ENCODE results near the gene VPS13D.
"Not testable (repeated sequence)": the region's sequence is repeated elsewhere in the genome, so short reads cannot be mapped to it uniquely, and the experiment has no call there.

Gene VPS13D

DNA sequence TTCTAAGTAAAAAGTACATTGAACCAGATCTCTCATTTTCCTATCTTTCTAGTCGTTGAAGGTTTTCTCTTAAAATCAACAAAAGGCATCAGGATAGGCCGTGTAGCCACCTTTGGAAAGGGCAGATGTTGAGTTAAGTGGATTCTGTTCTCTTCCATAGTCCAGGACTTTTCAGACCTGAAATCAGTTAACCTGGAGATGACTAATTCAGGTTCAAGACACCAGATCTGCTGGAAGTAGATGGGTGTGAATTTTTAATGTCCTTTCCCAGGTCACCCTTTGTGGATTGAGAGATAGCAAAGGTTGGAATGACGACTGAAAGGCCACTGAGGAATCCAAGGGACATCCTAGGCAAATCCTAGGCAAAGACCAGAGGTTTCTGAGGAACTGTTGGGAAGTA lies 215.4 kb downstream of the VPS13D start:
- in situ Hi-C loops (cut with HindIII; ENCODE audit: low pct_ligation_motif_present, low pct_unique_long_range_greater_than_20kb, low sequenced_read_pairs) = no loop called here
- DNase-seq = no peak

DNA sequence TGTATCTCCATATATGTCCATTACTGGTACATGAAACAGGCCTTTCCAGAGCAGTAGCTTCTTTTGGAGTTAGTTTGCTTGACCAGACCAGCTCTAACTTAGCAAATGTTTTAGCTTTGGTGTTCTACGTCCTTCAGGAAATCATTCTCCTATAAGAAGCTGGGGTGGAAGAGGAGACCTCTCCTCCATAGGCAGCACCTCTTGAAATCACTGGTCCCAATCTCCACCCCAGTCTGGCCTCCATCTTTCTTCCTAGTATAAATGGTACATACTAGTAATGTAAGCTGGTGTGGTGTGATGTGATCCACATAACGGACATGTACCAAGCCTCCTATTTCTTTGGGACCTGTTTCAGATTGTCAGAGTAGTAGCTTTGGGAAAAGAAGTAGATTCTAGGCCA lies 216.8 kb downstream of the VPS13D start:
- no peak for DNase-seq
- in situ Hi-C loops (cut with HindIII; ENCODE audit: low pct_ligation_motif_present, low pct_unique_long_range_greater_than_20kb, low sequenced_read_pairs) = no loop called here

DNA sequence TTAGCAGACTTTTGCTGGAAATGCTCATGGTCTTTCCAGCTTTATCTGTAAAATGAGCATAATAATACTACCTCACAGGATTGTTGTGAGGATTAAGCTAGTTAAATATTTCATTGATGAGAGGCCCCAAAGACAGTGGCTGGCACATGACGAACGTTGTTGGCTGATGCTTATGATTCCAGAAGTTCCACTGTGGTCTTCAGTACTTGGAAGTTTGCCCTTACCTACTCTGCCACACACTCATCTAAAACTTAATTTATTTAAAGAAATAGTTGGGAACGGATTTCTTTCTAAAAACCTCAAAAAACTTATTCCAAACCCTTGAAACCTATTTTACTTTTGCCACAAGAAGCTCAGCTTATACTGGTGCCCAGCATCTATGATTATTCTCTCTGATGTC lies 217.5 kb downstream of the VPS13D start:
- no peak for DNase-seq
- in situ Hi-C loops (cut with HindIII; ENCODE audit: low pct_ligation_motif_present, low pct_unique_long_range_greater_than_20kb, low sequenced_read_pairs) = no loop called here

DNA sequence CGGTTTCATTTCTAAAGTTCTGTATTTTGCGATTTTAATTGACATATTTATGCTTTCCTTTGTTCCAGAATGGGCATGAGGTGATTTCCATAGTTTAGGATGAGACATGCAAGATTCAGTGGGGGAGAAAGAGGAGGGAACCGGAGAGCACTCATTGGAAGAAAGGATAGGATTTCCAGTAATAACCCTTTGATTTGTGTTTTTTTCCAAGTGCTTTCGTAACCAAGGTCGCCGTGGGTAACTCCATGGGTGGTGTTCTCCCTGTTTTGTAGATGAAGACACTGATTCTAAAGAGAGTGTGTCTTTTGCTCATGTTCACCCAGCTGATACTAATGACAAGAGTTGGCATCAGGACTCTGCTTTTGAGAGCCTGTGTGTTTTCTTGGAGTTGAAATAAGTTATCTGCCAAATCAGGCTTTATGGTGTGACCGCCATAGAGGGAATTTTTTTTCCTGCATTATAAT lies 218.1 kb downstream of the VPS13D start:
- in situ Hi-C loops (cut with HindIII; ENCODE audit: low pct_ligation_motif_present, low pct_unique_long_range_greater_than_20kb, low sequenced_read_pairs) = no loop called here

DNA sequence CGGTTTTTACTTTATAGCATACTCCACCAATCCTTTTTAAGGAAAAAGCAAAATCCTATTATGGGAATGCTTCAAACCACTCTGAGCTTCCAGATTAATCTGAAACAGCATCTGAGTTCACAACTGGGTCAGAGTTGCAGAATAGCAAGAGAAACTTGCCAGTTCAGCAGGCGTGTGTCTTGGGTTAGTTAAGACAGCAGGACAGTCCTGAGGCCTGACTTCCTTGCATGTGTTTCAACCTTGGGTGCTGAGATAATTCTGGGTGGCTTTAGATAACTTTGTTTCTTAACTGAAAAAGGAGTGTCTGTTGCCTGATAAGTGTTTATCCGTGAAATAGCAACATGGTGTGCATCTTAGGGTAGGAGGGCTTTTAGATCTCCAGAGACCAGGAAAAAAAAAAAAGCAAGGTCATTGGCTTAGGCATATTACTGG lies 218.9 kb downstream of the VPS13D start:
- in situ Hi-C loops (cut with HindIII; ENCODE audit: low pct_ligation_motif_present, low pct_unique_long_range_greater_than_20kb, low sequenced_read_pairs) = no loop called here
- DNase-seq = no peak

More for the DNA sequence above, 218.1 kb downstream of the VPS13D start:
- no peak for DNase-seq

DNA sequence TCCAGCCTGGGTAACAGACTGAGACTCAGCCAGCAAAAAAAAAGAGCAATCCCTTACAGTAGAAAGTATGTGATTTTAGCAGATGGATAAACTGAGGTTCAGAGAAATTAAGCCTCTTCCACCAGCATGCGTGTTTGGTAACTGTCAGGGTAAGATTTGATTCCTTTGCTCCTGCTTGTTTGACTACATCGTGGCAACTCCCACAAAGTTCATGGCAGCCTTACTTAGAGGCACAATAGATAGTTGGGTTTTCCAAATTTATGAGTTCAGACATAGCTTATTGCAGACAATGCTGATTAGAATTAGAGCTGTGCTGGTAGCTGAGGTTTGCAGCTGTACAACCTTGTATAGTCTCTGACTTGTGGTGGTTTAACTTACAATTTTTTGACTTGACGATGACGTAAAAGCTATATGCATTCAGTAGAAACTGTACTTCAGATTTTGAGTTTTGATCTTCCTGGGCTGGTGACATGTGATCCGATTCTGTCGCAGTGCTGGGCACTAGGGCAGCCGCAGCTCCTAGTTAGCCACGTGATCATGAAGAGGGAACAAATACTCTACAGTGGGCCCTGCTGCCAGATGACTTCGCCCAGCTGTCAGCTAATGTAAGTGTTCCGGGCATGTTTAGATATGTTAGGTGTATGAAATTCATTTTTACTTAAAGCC lies 220.4 kb downstream of the VPS13D start:
- DNase-seq = no peak
- in situ Hi-C loops (cut with HindIII; ENCODE audit: low pct_ligation_motif_present, low pct_unique_long_range_greater_than_20kb, low sequenced_read_pairs) = no loop called here

DNA sequence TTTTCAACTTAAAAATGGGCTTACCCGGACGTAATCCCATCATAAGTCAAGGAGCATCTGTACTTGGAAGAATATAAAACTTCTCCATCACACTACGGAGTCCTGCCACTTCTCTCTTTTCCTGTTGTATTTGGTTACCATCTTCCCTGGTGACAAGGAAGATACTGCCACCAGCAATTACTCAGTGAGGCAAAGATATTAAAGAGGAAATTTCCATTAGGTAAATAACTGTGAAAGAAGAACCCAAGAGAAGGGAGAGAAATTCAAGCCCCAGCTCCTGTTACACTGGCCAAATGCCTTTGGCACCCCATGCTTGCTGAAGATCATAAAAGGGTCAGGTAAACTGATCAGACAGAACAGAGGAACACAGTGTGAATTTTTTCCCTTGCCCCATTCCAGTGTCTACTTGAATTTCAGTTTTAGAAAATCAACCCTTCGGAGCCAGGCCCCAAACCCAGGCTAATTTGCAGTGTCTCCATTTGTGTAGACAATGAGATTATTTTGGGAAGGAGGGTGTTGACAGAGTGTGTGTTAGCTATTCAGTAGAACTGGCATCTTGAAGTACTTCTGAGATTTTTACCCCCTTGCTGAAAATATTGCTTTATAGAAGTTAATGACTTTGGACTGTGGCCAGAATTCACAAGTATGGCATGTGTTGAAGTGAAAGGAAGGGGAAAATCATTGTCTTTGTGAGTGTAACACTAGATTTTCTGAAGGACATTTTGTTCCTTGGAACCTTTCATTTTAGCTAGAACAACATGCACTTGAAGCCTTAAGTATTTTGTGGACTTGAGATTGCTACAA lies 221.1 kb downstream of the VPS13D start:
- DNase-seq = no peak
- in situ Hi-C loops (cut with HindIII; ENCODE audit: low pct_ligation_motif_present, low pct_unique_long_range_greater_than_20kb, low sequenced_read_pairs) = no loop called here

DNA sequence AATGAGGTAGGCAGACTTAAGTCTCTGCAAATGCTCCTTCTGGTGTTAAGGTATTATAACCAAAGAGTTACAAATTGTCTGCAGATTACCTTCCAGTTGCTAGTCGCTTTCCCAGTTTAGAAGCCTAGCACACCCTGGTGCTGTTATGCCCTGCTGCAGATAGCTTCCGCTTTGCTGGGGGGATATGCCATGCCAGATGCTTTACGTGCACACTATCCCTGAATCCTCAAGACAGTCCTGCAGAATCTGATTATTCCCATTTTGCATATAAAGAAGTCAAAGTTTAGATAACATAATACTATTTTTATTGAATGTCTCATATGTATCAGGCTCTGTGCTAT lies 221.7 kb downstream of the VPS13D start:
- in situ Hi-C loops (cut with HindIII; ENCODE audit: low pct_ligation_motif_present, low pct_unique_long_range_greater_than_20kb, low sequenced_read_pairs) = no loop called here

DNA sequence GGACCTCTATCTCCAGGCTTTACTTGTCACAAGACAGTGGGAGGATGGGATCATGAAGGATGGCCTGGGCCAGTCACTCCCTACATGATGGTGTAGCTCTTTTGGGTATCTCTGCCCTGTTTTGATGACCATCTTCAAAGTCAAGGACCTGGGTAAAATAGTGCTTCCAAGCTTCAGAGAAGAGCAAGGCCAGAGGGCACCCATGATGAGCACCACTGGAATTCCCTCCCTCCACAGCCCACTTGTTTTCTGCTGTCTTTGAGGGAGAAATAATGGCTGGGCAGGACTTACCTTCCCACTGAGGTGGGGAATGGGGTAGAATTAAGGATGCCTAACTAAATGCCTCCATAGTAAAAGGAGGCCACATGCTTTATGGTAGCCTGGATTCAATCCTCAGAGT lies 222.4 kb downstream of the VPS13D start:
- in situ Hi-C loops (cut with HindIII; ENCODE audit: low pct_ligation_motif_present, low pct_unique_long_range_greater_than_20kb, low sequenced_read_pairs) = no loop called here
- DNase-seq = no peak

More for the DNA sequence above, 221.7 kb downstream of the VPS13D start:
- DNase-seq = no peak

DNA sequence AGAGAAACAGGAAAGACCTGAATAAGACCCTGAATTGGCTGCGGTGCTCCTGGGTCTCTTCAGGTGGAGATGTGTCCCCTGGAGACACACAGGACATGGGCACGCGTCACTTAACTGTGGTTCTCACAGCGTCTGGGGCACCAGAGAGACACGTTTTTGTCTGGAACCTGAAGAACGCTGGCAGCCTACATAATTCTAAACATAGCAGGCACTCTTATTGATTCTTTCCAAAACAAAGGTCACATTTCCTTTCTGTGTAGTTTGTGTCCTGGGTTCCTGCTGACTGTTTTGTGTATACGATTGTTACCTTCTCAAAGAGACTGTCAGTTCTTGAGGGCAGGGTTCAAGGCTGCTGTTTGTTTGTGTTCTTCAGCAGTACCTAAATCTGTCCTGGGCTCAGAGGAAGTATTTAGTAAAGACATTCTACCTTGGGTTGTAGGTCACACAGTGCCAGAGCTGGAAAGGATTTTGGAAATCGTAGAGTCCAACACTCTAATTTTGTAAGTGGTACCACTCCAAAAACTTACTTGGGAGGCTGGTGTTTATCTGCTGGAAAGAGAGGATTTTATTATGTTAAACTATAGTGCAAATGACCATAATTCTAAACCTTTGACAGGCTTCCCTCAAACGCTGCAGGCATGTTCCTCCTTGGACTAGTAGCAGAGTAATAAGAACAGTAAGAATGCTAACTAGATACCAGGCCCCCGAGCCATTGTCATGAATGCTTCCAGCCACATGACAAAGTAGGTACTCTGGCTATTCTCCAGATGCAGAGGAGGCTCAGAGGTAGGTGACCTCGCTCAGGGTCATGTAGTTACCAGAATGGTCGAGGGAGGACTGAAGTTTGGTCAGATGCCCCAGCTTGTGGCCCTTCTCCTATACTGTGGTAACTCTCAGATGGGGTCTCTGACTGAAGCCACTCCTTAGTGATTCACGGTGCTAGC lies 223.8 kb downstream of the VPS13D start:
- no peak for DNase-seq
- in situ Hi-C loops (cut with HindIII; ENCODE audit: low pct_ligation_motif_present, low pct_unique_long_range_greater_than_20kb, low sequenced_read_pairs) = no loop called here

DNA sequence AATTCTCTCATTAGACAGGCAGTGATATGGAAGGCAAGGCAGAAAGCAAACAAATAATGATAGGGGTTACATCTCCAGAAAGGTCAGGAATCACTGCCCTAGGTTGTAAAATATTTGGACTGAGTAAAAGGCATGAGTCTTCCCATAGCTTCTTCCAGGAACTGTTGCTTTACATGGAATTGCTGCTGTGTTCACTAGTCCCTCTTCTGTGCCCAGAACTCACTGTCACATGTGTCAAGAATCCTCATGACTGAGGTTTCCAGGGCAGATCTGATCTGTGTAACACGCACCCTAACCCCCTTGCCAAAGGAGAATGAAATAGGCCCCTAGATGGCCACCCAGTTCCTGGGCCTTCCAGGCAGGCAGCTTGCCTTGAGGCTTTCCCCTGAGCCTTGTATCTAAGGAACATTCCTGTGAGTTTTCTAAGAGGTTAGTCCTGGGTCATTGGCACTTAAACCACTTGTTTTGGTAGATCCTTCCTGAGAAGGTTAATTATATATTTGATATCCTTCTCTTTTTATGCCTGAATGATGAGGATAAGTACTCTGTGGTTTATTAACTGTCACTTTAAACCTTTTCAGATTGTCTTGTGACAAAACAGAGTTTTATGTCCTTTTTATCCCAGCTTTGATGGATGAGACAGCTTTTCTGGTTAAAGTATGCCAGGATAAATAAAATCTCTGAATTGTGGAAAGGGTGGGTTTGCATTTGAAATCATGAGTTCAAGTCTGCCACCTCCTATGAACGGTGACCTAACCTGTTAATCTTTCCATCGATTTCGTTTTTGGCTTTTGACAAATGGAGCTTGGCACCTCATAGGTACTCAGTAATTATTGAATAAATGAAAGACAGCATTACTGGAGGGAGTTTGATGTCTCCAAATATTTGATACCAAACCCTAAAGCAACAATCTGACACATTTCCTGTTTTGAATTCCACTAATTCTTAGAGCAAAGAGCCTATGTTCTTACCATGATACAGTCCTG lies 224.9 kb downstream of the VPS13D start:
- in situ Hi-C loops (cut with HindIII; ENCODE audit: low pct_ligation_motif_present, low pct_unique_long_range_greater_than_20kb, low sequenced_read_pairs) = no loop called here
- peak; percentile 84 for DNase-seq

DNA sequence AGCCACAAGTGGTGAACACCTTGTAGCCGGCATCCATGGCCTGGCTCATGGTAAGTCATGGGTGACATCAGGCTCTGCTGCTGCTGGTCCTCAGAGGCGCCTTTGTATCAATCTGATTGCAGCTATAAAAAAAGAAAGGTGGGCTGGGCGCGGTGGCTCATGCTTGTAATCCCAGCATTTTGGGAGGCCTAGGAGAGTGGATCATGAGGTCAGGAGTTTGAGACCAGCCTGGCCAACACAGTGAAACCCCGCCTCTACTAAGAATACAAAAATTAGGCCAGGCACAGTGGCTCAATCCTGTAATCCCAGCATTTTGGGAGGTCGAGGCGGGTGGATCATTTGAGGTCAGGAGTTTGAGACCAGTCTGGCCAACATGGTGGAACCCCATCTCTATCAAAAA lies 226.3 kb downstream of the VPS13D start:
- DNase-seq; in situ Hi-C loops (cut with HindIII; ENCODE audit: low pct_ligation_motif_present, low pct_unique_long_range_greater_than_20kb, low sequenced_read_pairs): not testable (repeated sequence)

DNA sequence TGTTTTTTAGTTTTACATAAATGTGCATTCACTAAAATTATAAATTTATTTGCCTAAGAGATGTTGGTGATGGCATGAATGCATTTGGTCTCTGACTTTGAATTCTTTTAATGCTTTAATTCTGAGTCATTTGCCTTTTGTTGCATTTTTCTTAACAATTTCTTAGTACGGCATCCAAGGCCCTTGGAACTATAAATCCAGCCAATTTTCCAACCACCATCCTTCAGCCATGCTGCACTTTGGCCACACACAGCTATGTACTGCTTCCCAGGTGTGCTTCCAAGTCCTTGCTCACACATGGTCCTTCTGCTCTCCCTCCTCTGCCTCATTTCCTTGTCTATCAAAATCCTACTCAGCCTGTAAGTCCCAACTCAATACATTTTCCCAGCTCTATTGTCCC lies 227.1 kb downstream of the VPS13D start:
- DNase-seq = peak; percentile 75
- in situ Hi-C loops (cut with HindIII; ENCODE audit: low pct_ligation_motif_present, low pct_unique_long_range_greater_than_20kb, low sequenced_read_pairs) = no loop called here

DNA sequence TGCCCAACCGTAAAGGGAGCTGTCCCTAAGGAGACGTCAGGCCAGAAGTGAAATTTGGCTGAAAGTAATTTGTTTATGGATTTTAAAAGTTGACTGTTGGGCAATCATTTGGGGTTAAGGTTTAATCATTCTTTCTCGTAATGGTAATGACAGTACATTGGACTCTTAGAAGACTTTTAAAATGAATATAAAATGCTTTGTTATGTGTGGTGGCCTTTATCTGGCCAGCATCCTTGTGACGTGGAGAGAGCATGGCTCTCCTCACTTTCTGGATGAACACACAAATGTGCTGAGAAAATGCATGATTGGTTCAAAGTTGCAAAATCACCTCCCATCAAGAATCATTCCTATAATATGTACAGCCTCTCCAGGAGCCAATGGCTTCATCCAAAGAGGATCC lies 227.9 kb downstream of the VPS13D start:
- in situ Hi-C loops (cut with HindIII; ENCODE audit: low pct_ligation_motif_present, low pct_unique_long_range_greater_than_20kb, low sequenced_read_pairs) = no loop called here
- DNase-seq = no peak

DNA sequence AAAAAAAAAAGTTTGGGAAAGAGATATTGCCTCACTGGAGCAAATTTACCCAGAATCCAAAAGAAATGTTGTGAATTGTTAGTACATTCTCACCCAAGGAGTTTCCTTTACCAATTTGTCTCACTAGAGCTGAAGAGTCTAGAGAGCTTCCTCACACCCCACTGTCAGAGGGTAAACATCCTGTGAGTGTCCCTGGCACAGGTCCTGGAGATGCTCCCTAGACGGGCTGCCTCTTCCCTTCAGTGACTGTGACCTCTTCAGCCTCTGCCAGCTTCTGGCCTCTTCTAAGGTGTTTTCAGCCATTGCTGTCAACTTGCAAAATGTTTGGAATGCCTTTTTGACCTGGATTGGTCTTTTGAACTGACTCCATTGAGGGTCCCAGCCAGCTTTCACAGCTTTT lies 228.7 kb downstream of the VPS13D start:
- in situ Hi-C loops (cut with HindIII; ENCODE audit: low pct_ligation_motif_present, low pct_unique_long_range_greater_than_20kb, low sequenced_read_pairs) = no loop called here
- no peak for DNase-seq

DNA sequence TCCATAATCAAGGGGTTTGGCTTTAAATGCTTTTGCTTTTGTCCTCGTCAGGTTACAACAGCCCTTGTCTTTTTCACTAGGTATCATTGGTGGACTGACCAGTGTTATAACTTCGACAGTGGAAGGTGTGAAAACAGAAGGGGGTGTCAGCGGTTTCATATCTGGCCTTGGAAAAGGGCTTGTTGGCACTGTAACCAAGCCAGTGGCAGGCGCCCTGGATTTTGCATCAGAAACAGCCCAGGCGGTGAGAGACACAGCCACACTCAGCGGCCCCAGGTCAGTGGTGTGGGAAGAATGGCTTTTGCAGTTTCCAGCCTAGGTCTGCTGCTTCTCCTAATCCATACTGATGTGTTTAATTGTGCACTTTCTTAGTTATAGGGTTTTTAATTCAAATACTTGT lies 230.3 kb downstream of the VPS13D start:
- DNase-seq = no peak
- in situ Hi-C loops (cut with HindIII; ENCODE audit: low pct_ligation_motif_present, low pct_unique_long_range_greater_than_20kb, low sequenced_read_pairs) = no loop called here

DNA sequence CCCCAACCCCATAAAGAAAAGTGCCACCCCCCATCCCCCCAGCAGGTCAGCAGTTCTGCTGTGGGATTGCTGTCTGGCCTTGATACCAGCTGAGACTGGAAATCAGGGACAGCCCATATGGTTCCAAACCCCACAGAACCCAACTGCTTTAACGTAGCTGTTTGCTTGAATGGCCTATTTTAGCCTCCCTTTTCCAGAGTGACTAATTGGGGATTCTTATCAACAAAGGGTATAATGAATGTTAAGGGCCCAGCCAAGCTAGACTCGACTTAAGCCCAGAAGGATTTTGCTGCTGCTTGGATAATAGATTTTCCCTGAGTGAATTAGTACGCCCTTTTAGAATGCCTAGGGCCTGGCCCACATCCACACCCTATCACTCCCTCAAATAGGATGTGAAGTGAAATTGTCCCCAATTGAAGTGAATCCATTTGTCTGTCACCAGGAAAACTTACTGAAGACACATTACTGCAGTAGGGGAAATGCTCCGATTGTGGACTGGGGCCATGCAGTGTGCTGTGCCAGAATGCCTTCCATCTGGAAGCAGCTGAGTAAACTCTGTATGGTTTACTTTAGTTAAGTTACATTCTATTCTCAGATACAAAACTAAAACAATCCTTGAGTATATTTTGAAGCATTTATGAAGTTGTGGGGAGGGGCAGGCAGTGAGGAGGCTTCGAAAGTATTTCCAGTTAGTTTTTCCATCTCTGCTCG lies 231.2 kb downstream of the VPS13D start:
- in situ Hi-C loops (cut with HindIII; ENCODE audit: low pct_ligation_motif_present, low pct_unique_long_range_greater_than_20kb, low sequenced_read_pairs) = no loop called here
- DNase-seq = no peak
